GM12801 (cell line): ENCODE data around the gene NEDD4L.

ENCODE experiments used
- CTCF ChIP-seq: IDR thresholded peaks from one replicate; pipeline ENCODE4 v1.5.1; 2011; ENCODE audit warnings: control low read depth; ENCODE audit not compliant: insufficient read length; ENCODE audit errors: extremely low read depth

NEDD4L gene

GRCh38 chr18:58048081-58048642, 4.1 kb downstream of the NEDD4L start:
- TF ChIP-seq CTCF = no peak

GRCh38 chr18:58049000-58049688, 5.1 kb downstream of the NEDD4L start:
- no peak for TF ChIP-seq CTCF

GRCh38 chr18:58051765-58052460, 7.9 kb downstream of the NEDD4L start:
- no peak for TF ChIP-seq CTCF

GRCh38 chr18:58052960-58053359, 8.9 kb downstream of the NEDD4L start:
- TF ChIP-seq CTCF = no peak

- TF ChIP-seq CTCF = no peak
Measured at GRCh38 chr18:58054041-58054781, 10.2 kb downstream of the NEDD4L start.

- TF ChIP-seq CTCF = no peak
Measured at GRCh38 chr18:58055890-58056558, 12.0 kb downstream of the NEDD4L start.

GRCh38 chr18:58056852-58057251, 12.8 kb downstream of the NEDD4L start:
- TF ChIP-seq CTCF = no peak
